ENCODE measurements around the gene CSNK1E.

CSNK1E gene

DNA sequence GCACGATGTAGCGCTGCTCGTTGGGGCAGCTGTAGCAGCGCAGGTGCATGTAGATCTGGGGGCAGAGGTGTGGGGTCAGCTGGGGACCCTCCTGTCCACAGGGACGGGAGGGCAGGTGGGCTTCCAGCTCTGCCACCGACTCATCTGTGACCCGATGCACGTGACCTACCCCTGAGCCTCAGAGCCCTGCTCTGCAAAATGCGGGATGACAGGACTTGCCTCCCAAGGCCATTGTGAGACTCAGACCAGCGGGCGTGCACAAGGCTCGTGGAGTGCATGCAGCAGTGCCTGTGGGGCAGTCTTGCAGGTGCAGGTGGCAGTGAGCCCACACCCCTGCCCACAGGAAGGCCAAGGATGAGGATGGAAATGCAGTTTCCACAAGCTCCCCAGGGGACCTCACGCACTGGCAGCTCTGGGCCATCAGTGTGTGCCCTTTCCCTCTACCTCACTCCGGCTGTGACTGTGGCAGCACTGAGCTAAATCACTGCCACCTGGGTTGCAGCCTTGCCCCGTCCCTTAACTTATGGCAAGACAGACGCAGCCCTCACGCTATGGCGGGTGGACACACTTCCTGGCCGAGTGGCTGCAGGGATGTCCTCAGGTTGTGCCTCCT is 71.1 kb downstream of the CSNK1E start:
- no peak for TF ChIP-seq ZFX (IDR thresholded peaks at IDR 0.05; ENCODE audit: borderline replicate concordance)
- TF ChIP-seq CTCF (IDR thresholded peaks at IDR 0.05), result no peak
- H3K27ac ChIP-seq, result no peak overlapping the region

DNA sequence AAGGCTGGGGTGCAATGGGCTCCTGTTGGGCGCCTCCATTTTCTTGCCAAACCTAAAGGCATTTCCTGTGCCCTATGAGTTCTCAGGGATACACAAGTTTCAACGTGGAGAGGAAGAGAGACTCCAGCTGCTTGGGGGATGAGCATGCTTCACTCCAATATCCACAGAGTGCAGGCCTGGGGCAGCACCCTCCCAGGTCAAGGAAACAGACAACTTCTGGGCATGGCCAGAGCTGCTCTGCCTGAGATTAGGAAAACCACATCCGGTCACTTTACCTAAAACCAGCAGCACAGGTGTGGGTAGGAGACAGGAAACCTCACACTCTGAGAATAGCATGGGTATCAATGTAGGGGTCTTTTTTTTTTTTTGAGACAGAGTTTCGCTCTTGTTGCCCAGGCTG is 73.1 kb downstream of the CSNK1E start:
- no peak overlapping the region for H3K27ac ChIP-seq
- TF ChIP-seq ZFX (IDR thresholded peaks at IDR 0.05; ENCODE audit: borderline replicate concordance), result no peak
- TF ChIP-seq CTCF (IDR thresholded peaks at IDR 0.05), result no peak

DNA sequence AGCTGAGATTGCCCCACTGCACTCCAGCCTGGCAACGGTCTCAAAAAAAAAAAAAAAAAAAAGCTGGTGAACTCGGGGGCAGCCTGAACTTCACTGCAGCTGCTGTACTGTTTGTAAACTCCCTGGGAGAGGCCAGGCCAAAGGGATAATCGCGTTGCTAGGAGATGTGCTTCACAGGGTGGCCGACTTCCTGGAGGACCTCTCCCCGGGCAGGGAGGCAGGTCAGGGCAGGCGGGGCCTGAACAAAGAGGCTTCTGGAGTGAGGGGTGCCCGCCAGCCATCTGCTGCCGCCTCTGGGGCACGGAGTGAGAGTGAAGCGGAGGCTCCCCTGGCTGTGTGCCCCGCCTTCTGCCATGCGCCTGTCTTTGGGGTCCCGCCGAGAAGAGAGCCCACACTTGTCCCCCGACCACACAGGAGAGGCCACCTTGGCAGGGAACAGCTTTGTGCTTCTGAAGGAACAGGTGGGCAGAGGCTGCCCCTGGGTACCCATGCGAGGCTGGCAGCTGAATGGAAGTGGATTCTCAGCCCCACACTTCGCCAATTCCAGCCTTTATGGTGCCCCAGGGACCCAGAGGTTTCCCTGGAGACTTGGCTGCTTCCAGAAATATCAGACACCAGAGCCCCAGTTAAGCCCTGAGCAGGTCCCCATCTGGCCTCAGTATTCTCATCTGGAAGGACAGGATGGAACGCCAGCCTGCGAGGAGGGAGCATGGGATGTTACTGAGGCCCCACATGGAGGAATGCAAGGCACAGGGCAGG is 74.0 kb downstream of the CSNK1E start:
- H3K27ac ChIP-seq, result no peak overlapping the region
- TF ChIP-seq CTCF (IDR thresholded peaks at IDR 0.05) (no peak), ZFX (IDR thresholded peaks at IDR 0.05; ENCODE audit: borderline replicate concordance) (no peak)

DNA sequence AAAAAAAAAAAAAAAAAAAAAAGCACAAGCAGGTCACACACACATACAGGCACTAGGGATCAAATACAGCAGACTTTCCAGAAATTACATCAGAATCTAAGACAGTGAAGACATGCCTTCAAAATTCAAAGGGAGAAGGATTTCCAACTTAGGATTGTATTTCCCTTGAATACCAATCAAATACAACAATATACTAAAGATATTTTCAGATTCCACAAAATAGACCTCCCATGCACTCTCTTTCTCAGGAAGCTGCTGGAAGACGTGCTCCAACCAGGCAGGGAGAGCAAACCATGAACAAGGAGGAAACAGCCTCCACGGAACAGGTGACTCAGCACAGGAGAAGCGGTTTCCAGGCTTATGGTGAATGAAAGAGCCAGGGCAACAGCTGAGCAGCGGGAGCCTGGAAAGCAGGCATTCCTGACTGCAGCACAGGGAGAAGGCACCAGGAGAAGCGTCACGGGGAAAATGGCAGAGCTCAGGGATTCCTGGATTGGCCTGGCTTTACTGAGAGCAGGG is 76.4 kb downstream of the CSNK1E start:
- TF ChIP-seq ZFX (IDR thresholded peaks at IDR 0.05; ENCODE audit: borderline replicate concordance), result no peak
- no peak for TF ChIP-seq CTCF (IDR thresholded peaks at IDR 0.05)
- no peak overlapping the region; the same call in 1 of the 2 replicates for H3K27ac ChIP-seq
